Jurkat, Clone E6-1 (cell line): Measurements from ENCODE around the gene TRIM31.

Experiments
- DNase-seq: peaks from one replicate; pipeline ENCODE4 v3.0.0-alpha.2; 2011; ENCODE audit warnings: low read depth, low spot score
- H3K4me3 ChIP-seq: 2 replicates; pipeline ENCODE4 v1.5.1; 2011; ENCODE audit warnings: mild to moderate bottlenecking, low read length, control low read depth, moderate library complexity

TRIM31 gene

DNA sequence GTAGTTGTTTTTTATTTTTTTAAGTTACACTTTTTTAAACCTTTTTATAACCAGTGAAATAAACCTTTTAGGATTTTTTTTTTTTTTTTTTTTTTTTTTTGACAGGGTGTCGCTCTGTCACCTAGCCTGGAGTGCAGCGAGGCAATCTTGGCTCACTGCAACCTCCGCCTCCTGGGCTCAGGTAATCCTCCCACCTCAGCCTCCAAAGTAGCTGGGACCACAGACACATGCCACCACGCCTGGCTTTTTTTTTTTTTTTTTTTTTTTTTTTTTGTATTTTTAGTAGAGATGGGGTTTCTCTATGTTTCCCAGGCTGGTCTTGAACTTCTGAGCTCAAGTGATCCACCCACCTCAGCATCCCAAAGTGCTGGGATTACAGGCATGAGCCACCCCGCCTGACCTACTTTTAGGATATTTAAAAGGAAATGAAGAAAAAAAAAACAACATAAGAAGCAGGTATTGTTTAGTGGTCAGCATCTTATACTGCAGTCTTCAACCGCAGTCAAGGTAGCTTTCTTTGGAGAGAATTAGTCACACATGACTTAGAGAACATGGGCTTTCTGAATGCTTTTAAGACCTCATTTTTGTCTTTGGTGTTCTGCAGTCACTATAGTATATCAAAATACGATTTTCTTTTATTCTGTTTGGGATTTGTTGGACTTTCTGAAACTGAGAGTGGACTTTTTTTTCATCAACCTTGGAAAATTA is 50.3 kb downstream of the TRIM31 start:
- DNase-seq: no peak
- peak overlapping the region; percentile 96 for H3K4me3 ChIP-seq

- H3K4me3 ChIP-seq: peak overlapping the region; percentile 96
- peak; percentile 73 for DNase-seq
Measured at GRCh38 chr6:30061858-30062458, 50.9 kb downstream of the TRIM31 start.

GRCh38 chr6:30061092-30061857 is 51.6 kb downstream of the TRIM31 start, which contains the start of gene POLR1H:
Gene POLR1H (plus strand): TSS chr6:30061265. CDS start chr6:30061525, 260 bp downstream.
- H3K4me3 ChIP-seq: peak within 1 kb of the TSS; percentile 96
- peak; percentile 91 for DNase-seq

GRCh38 chr6:30060606-30061091 is 52.2 kb downstream of the TRIM31 start:
- DNase-seq: no peak
- H3K4me3 ChIP-seq: peak overlapping the region; percentile 96

GRCh38 chr6:30055513-30055912 is 57.4 kb downstream of the TRIM31 start:
- H3K4me3 ChIP-seq: no peak overlapping the region
- DNase-seq: no peak

GRCh38 chr6:30053682-30054081 is 59.2 kb downstream of the TRIM31 start:
- DNase-seq: no peak
- no peak overlapping the region for H3K4me3 ChIP-seq
